A204.1 (cell line): ENCODE results near the gene AMBRA1.

Experiments
- FAIRE-seq: peaks from 2 replicates; lab custom pipeline; 2012; peaks lifted over from hg19 to GRCh38; lab: Jason Lieb, UNC

Gene AMBRA1

GRCh38 chr11:46471943-46472661, 121.7 kb downstream of the AMBRA1 start:
- FAIRE-seq: no peak

GRCh38 chr11:46469926-46470325, 123.9 kb downstream of the AMBRA1 start:
- no peak for FAIRE-seq

GRCh38 chr11:46465683-46466082, 128.1 kb downstream of the AMBRA1 start:
- FAIRE-seq: no peak

- no peak for FAIRE-seq
These were observed 130.0 kb downstream of the AMBRA1 start for GRCh38 chr11:46463701-46464421.

- no peak for FAIRE-seq
These were observed 132.3 kb downstream of the AMBRA1 start for GRCh38 chr11:46461461-46461927.

- no peak for FAIRE-seq
These were observed 135.3 kb downstream of the AMBRA1 start for GRCh38 chr11:46458491-46458890.

- FAIRE-seq: no peak
These were observed 136.0 kb downstream of the AMBRA1 start for GRCh38 chr11:46457659-46458424.

- FAIRE-seq: no peak
These were observed 136.8 kb downstream of the AMBRA1 start for GRCh38 chr11:46457021-46457420.

GRCh38 chr11:46456269-46457001, 137.4 kb downstream of the AMBRA1 start:
- no peak for FAIRE-seq

- no peak for FAIRE-seq
These were observed 138.0 kb downstream of the AMBRA1 start for GRCh38 chr11:46455834-46456233.

GRCh38 chr11:46452918-46453517, 140.8 kb downstream of the AMBRA1 start:
- no peak for FAIRE-seq

- FAIRE-seq: no peak
These were observed 142.1 kb downstream of the AMBRA1 start for GRCh38 chr11:46451759-46452158.

GRCh38 chr11:46450846-46451477, 142.9 kb downstream of the AMBRA1 start:
- FAIRE-seq: no peak

- no peak for FAIRE-seq
These were observed 146.3 kb downstream of the AMBRA1 start for GRCh38 chr11:46447544-46447943.

GRCh38 chr11:46445920-46446771, 147.7 kb downstream of the AMBRA1 start:
- FAIRE-seq: no peak

- no peak for FAIRE-seq
These were observed 148.5 kb downstream of the AMBRA1 start for GRCh38 chr11:46445192-46445919.

GRCh38 chr11:46444305-46444704, 149.5 kb downstream of the AMBRA1 start:
- FAIRE-seq: no peak

- no peak for FAIRE-seq
These were observed 155.6 kb downstream of the AMBRA1 start for GRCh38 chr11:46438211-46438610.

- no peak for FAIRE-seq
These were observed 156.6 kb downstream of the AMBRA1 start for GRCh38 chr11:46437122-46437689.
